ENCODE measurements around the gene BDH1. TPM values are rescaled to one million over a fixed set of nuclear protein-coding genes. Genes with fewer than 3 reads are reported as not detected.

The BDH1 gene
- total and polyA plus RNA-seq, 2 of the 8 experiments (the other 6 are each of a cell fraction or from before 2014, with no cell fraction given): 27.2 to 28.1 TPM

- Histone ChIP-seq H3K23ac (ENCODE audit: insufficient read length) (no peak overlapping the region), H4K5ac (ENCODE audit: insufficient read length, low read depth, low read length) (no peak overlapping the region), H3K56ac (replicated peaks; ENCODE audit: insufficient read length, low read depth, low read length) (no peak overlapping the region), H3K4ac (replicated peaks; ENCODE audit: insufficient read length, low read depth, low read length) (no peak overlapping the region), H3K4me3 (ENCODE audit: extremely low read depth in 1 of 4, insufficient read depth in 2 of 4, low read depth in 3 of 4, low read length in 4 of 4) (no peak overlapping the region), H3K14ac (ENCODE audit: insufficient read length) (no peak overlapping the region), H3K79me1 (ENCODE audit: low read depth, low read length) (no peaks in the 10 kb centered on the region), H4K91ac (replicated peaks; ENCODE audit: insufficient read length, low read length) (no peak overlapping the region), H2BK120ac (replicated peaks; ENCODE audit: low read depth, low read length) (no peak overlapping the region), H3K9ac (replicated peaks in 1 of 4; ENCODE audit: extremely low read depth in 1 of 4, low read depth in 3 of 4, low read length in 3 of 4) (no peak overlapping the region), H3K27me3 (replicated peaks in 1 of 4; ENCODE audit: control insufficient read depth in 3 of 4, extremely low read depth in 1 of 4, insufficient read depth in 3 of 4, low read length in 3 of 4) (peaks cover 0 to 3% (median 0%) of the 10 kb centered on the region in 4 experiments; a peak in 2 of 7 replicates), H2AFZ (ENCODE audit: low read length) (no peak overlapping the region), H2BK15ac (ENCODE audit: low read length) (no peak overlapping the region), H3K9me3 (ENCODE audit: insufficient read depth in 2 of 2, low read depth in 1 of 2, low read length in 1 of 2) (peaks cover 20 to 34% of the 10 kb centered on the region in 2 experiments), H3K18ac (ENCODE audit: extremely low read depth, low read length) (no peak overlapping the region), H2AK5ac (ENCODE audit: low read depth, low read length) (no peak overlapping the region), H3K4me2 (ENCODE audit: insufficient read depth in 1 of 2, low read depth in 2 of 2, low read length in 2 of 2) (no peak overlapping the region), H3K27ac (ENCODE audit: low read depth, low read length) (no peak overlapping the region), H2BK12ac (ENCODE audit: low read depth, low read length) (no peak overlapping the region), H3K23me2 (ENCODE audit: low read depth, low read length) (no peaks in the 10 kb centered on the region), H3K36me3 (ENCODE audit: control insufficient read depth in 2 of 4, insufficient read depth in 4 of 4, low read length in 3 of 4) (peaks cover 0 to 2% (median 0%) of the 10 kb centered on the region in 4 experiments; a peak in 1 of 8 replicates), H4K20me1 (replicated peaks in 1 of 2; ENCODE audit: control insufficient read depth in 1 of 2, insufficient read depth in 2 of 2, low read length in 2 of 2) (no peaks in the 10 kb centered on the region), H4K8ac (ENCODE audit: extremely low read depth, insufficient read depth, low read length) (no peak overlapping the region), H2BK20ac (ENCODE audit: low read length) (no peak overlapping the region), H2BK5ac (ENCODE audit: low read depth, low read length) (no peak overlapping the region), H3K79me2 (ENCODE audit: control insufficient read depth in 1 of 2, insufficient read depth in 2 of 2, low read length in 2 of 2) (no peaks in the 10 kb centered on the region), H3K4me1 (replicated peaks in 1 of 4; ENCODE audit: control insufficient read depth in 3 of 4, insufficient read depth in 4 of 4, low read length in 3 of 4) (no peaks in the 10 kb centered on the region; a peak in 1 of 7 replicates)
- FAIRE-seq: no peak
- no peak for TF ChIP-seq HDAC6 (IDR thresholded peaks at IDR 0.05; ENCODE audit: low read depth, low read length)
- TF ChIP-seq HDAC2 (IDR thresholded peaks at IDR 0.05; ENCODE audit: borderline replicate concordance in 1 of 2, low read depth in 2 of 2, low read length in 2 of 2): no peak
- no peak for TF ChIP-seq SP4 (IDR thresholded peaks at IDR 0.05; ENCODE audit: low read length)
- no peak for TF ChIP-seq YY1 (IDR thresholded peaks at IDR 0.05; ENCODE audit: low read depth, low read length)
- TF ChIP-seq POU5F1 (IDR thresholded peaks at IDR 0.05; ENCODE audit: low read depth, low read length): no peak
- TF ChIP-seq, protein P1, sequence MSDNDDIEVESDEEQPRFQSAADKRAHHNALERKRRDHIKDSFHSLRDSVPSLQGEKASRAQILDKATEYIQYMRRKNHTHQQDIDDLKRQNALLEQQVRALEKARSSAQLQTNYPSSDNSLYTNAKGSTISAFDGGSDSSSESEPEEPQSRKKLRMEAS (IDR thresholded peaks at IDR 0.05): no peak
- ChIA-PET POLR2A (ENCODE audit: partially characterized antibody) (interaction anchor here (0.7 to 0.9 kb wide), 2 partner anchors 10 to 13 kb away, joined by 3 to 4 read pairs; no protein-coding TSS in a partner anchor), CTCF (ENCODE audit: partially characterized antibody) (interaction anchor here (1.7 to 1.8 kb wide), 2 partner anchors 37 to 54 kb away, joined by 3 to 4 read pairs; no protein-coding TSS in a partner anchor)
- no peak for DNase-seq (ENCODE audit: low read depth in 1 of 2, low spot score in 2 of 2)
- 71% methylated on average over 5 of the region's 5 CpGs; no CpG with 5 or more reads in 1 of the 2 experiments for WGBS, 2 experiments (ENCODE audit: extremely low coverage in 1 of 2, insufficient coverage in 1 of 2, insufficient read length in 1 of 2, insufficient replicate concordance in 2 of 2, low coverage in 1 of 2, low lambda C conversion rate in 2 of 2, missing lambda C conversion rate in 1 of 2)
Measured at GRCh38 chr3:197561926-197562325, 6.2 kb upstream of the BDH1 start.
